Measurements from ENCODE around the gene SLC13A3.

SLC13A3 gene

DNA sequence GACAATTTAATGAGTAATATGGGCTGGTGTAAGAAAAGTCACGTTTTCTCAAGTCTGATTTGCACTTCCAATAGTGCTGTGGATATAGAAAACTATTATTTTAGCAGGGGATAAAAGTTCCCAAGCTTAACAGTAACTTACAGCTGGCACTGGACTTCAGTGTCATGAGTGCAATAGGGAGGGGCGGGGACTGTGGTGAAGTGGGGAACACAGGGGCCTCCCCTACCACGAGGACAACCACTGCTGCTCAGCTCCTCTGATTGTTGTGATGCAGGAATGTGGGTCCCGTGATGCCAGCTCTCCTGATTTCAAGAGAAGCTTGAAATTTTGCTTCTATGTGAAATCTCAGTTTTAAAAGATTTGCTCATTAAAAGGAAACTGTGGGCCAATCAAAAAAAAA is 24.0 kb downstream of the SLC13A3 start:
- no peak for DNase-seq (ENCODE audit: low read depth)
- TF ChIP-seq, protein P1, sequence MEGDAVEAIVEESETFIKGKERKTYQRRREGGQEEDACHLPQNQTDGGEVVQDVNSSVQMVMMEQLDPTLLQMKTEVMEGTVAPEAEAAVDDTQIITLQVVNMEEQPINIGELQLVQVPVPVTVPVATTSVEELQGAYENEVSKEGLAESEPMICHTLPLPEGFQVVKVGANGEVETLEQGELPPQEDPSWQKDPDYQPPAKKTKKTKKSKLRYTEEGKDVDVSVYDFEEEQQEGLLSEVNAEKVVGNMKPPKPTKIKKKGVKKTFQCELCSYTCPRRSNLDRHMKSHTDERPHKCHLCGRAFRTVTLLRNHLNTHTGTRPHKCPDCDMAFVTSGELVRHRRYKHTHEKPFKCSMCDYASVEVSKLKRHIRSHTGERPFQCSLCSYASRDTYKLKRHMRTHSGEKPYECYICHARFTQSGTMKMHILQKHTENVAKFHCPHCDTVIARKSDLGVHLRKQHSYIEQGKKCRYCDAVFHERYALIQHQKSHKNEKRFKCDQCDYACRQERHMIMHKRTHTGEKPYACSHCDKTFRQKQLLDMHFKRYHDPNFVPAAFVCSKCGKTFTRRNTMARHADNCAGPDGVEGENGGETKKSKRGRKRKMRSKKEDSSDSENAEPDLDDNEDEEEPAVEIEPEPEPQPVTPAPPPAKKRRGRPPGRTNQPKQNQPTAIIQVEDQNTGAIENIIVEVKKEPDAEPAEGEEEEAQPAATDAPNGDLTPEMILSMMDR (IDR thresholded peaks at IDR 0.05; ENCODE audit: low read depth, low read length) = no peak
- TF ChIP-seq POLR2A (IDR thresholded peaks at IDR 0.05; ENCODE audit: extremely low read depth, insufficient read length) = no peak
- TF ChIP-seq, protein P2, sequence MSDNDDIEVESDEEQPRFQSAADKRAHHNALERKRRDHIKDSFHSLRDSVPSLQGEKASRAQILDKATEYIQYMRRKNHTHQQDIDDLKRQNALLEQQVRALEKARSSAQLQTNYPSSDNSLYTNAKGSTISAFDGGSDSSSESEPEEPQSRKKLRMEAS (IDR thresholded peaks at IDR 0.05; ENCODE audit: low read depth, low read length) = no peak
- H3K4me3 ChIP-seq (ENCODE audit: low read depth, low read length) = no peak overlapping the region

DNA sequence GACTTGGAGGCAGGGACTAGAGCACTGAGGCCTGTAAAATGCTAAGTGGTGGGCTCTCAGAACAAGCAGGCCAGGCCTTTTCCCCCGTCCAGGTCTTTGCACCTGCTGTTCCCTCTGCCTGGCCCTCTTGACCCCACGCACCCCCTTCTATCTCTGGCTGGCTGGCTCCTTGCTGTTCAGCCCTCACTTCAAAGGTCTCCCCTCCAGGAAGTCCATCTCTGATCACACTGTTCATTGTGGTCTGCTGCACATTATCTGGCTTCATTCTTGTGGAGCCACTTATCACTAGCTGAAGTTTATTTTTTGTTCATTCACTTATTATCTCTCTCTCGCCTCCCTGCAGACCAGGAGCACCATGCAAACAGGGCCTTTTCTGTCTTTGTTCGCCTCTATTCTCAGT is 24.5 kb downstream of the SLC13A3 start:
- no peak overlapping the region for H3K4me3 ChIP-seq (ENCODE audit: low read depth, low read length)
- TF ChIP-seq MYC (IDR thresholded peaks at IDR 0.05; ENCODE audit: low read depth, low read length) = no peak
- TF ChIP-seq, protein P1 (IDR thresholded peaks at IDR 0.05; ENCODE audit: low read depth, low read length) = no peak
- TF ChIP-seq, protein P2 (IDR thresholded peaks at IDR 0.05; ENCODE audit: low read depth, low read length) = no peak
- no peak for TF ChIP-seq POLR2A (IDR thresholded peaks at IDR 0.05; ENCODE audit: extremely low read depth, insufficient read length)
- DNase-seq (ENCODE audit: low read depth) = no peak

DNA sequence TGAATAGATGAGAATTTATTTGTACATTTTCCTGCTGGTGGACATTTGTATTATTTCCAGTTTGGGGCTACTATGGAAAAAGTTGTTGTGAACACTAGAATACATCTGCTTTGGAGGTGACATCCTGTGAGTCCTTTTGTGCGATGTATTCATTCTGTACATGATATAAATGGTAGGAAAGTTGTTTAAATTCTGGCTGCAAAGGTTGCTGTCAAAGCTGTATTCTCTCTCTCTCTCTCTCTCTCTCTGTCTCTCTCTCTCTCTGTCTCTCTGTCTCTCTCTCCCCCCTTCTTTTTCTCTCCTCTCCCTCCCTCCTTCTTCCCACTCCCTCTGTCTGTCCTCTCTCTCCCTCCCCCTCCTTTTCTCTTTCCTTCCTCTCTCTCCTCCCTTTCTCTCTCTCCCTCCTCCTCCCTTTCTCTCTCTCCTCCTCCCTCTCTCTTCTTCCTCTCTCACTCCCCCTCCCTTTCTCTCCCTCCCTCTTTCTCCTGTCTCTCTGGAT is 25.3 kb downstream of the SLC13A3 start:
- TF ChIP-seq MYC (IDR thresholded peaks at IDR 0.05; ENCODE audit: low read depth, low read length) (no peak), POLR2A (IDR thresholded peaks at IDR 0.05; ENCODE audit: extremely low read depth, insufficient read length) (no peak)
- TF ChIP-seq, protein P1 (IDR thresholded peaks at IDR 0.05; ENCODE audit: low read depth, low read length) = no peak
- TF ChIP-seq, protein P2 (IDR thresholded peaks at IDR 0.05; ENCODE audit: low read depth, low read length) = no peak
- no peak overlapping the region for H3K4me3 ChIP-seq (ENCODE audit: low read depth, low read length)
- no peak for DNase-seq (ENCODE audit: low read depth)

DNA sequence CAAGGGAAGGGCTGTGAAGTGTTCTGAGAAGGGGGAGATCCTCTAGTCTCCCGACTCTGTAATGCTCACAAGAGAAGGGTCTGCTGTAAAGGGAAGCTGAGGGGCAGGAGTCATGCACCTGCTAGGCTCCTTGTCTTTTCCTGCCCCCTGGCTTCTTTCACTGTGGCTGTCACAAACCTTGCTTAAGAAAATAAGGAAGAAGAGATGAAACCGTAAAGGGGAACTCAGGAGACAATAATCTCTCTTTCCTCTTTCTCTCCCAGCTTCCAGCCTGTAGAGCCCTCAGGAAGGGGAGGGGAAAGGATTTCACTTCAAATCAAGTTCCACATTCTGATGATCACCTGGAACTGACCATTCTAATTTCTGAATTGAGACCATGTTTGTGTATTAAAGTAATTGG is 26.3 kb downstream of the SLC13A3 start:
- DNase-seq (ENCODE audit: low read depth) = peak; percentile 60
- TF ChIP-seq, protein P2 (IDR thresholded peaks at IDR 0.05; ENCODE audit: low read depth, low read length) = no peak
- no peak for TF ChIP-seq MYC (IDR thresholded peaks at IDR 0.05; ENCODE audit: low read depth, low read length)
- TF ChIP-seq, protein P1 (IDR thresholded peaks at IDR 0.05; ENCODE audit: low read depth, low read length) = no peak
- TF ChIP-seq POLR2A (IDR thresholded peaks at IDR 0.05; ENCODE audit: extremely low read depth, insufficient read length) = no peak
- H3K4me3 ChIP-seq (ENCODE audit: low read depth, low read length) = no peak overlapping the region

DNA sequence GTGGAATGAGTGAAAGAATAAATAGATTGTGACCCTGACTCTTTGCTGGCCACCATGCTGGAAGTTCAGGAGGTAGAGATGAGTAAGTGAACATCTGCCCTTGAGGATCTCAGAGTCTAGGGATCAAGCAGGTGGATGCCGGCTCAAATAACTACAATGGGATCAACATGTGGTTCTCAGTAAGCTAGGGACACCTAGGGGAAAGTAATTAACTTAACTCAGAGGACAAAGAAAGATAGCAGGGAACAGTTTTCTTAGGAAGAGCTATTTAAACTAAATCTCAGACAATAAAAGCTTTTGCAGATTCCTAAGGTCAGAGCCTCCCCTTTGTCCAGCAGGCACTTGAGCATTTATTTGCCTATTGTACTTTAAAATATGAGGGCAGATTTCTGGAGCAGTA is 29.1 kb downstream of the SLC13A3 start:
- H3K4me3 ChIP-seq (ENCODE audit: low read depth, low read length) = no peak overlapping the region
- TF ChIP-seq, protein P1 (IDR thresholded peaks at IDR 0.05; ENCODE audit: low read depth, low read length) = no peak
- no peak for TF ChIP-seq POLR2A (IDR thresholded peaks at IDR 0.05; ENCODE audit: extremely low read depth, insufficient read length)
- TF ChIP-seq, protein P2 (IDR thresholded peaks at IDR 0.05; ENCODE audit: low read depth, low read length) = no peak
- TF ChIP-seq MYC (IDR thresholded peaks at IDR 0.05; ENCODE audit: low read depth, low read length) = no peak
- DNase-seq (ENCODE audit: low read depth) = no peak

All from NB4 (cell line).